Calu3 (cell line): ENCODE results near the gene LIPC. TPM values are rescaled to one million over a fixed set of nuclear protein-coding genes. Genes with fewer than 3 reads are reported as not detected.

Experiments
- BruUV-seq: library from RNA; stranded (reverse); fragments of 400-500 nt; replicated peaks from 2 replicates; lab custom pipeline; 2021; lab: Mats Ljungman, UMichigan
- CTCF ChIA-PET: fragments of 300-600 bp; sonication (Branson Sonifier 250); formaldehyde crosslinking; loops from one replicate; lab custom pipeline; 2022; ENCODE audit warnings: antibody characterized with exemption; lab: Charles Lee
- DNase-seq: peaks from one replicate; pipeline ENCODE4 v3.0.0; 2022
- H3K27ac Mint-ChIP-seq: one replicate; pipeline ENCODE4 v1.8.0; 2022; ENCODE audit warnings: mixed read lengths; ENCODE audit not compliant: unreplicated experiment
- H3K27me3 Mint-ChIP-seq: one replicate; pipeline ENCODE4 v1.8.0; 2022; ENCODE audit warnings: mixed read lengths; ENCODE audit not compliant: unreplicated experiment
- H3K36me3 Mint-ChIP-seq: one replicate; pipeline ENCODE4 v1.8.0; 2022; ENCODE audit warnings: mild to moderate bottlenecking, moderate library complexity, mixed read lengths; ENCODE audit not compliant: insufficient read depth, unreplicated experiment
- H3K4me1 Mint-ChIP-seq: one replicate; pipeline ENCODE4 v1.8.0; 2022; ENCODE audit warnings: mild to moderate bottlenecking, low read depth, mixed read lengths; ENCODE audit not compliant: unreplicated experiment
- H3K4me3 Mint-ChIP-seq: one replicate; pipeline ENCODE4 v1.8.0; 2022; ENCODE audit warnings: mild to moderate bottlenecking, low read depth, moderate library complexity, mixed read lengths; ENCODE audit not compliant: unreplicated experiment
- H3K9me3 Mint-ChIP-seq: one replicate; pipeline ENCODE4 v1.8.0; 2022; ENCODE audit warnings: low read depth, mixed read lengths; ENCODE audit not compliant: unreplicated experiment
- intact Hi-C: fragments of 100-400 bp; cut with micrococcal nuclease; formaldehyde crosslinking; loops from one replicate; pipeline ENCODE4 v1.10.0; 2022; ENCODE audit not compliant: unreplicated experiment
- total RNA-seq: library from RNA; stranded (reverse); gene quantifications from 2 replicates; pipeline ENCODE4 v1.2.3, GENCODE V29; 2022
- TF ChIP-seq, protein P1 (sequence below): fragments of 200-600 bp; IDR thresholded peaks from one replicate; pipeline ENCODE4 v1.8.0; 2022; ENCODE audit warnings: antibody characterized with exemption; ENCODE audit not compliant: unreplicated experiment

Gene LIPC
- total RNA-seq, 1 experiment from 2014 or later: not detected

- Mint-ChIP-seq H3K36me3 (peaks cover 26% of the 10 kb centered on the region), H3K4me3 (no peak overlapping the region), H3K27ac (no peak overlapping the region), H3K9me3 (no peaks in the 10 kb centered on the region), H3K4me1 (peaks cover 56% of the 10 kb centered on the region), H3K27me3 (no peaks in the 10 kb centered on the region)
- TF ChIP-seq, protein P1, sequence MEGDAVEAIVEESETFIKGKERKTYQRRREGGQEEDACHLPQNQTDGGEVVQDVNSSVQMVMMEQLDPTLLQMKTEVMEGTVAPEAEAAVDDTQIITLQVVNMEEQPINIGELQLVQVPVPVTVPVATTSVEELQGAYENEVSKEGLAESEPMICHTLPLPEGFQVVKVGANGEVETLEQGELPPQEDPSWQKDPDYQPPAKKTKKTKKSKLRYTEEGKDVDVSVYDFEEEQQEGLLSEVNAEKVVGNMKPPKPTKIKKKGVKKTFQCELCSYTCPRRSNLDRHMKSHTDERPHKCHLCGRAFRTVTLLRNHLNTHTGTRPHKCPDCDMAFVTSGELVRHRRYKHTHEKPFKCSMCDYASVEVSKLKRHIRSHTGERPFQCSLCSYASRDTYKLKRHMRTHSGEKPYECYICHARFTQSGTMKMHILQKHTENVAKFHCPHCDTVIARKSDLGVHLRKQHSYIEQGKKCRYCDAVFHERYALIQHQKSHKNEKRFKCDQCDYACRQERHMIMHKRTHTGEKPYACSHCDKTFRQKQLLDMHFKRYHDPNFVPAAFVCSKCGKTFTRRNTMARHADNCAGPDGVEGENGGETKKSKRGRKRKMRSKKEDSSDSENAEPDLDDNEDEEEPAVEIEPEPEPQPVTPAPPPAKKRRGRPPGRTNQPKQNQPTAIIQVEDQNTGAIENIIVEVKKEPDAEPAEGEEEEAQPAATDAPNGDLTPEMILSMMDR: no peak
- CTCF ChIA-PET: no interaction called here
- intact Hi-C loops: no loop called here
- BruUV-seq: no TSS peak
- DNase-seq: no peak
Measured at GRCh38 chr15:58477170-58477569, 45.4 kb downstream of the LIPC start.

GRCh38 chr15:58478035-58478434 is 46.2 kb downstream of the LIPC start:
- intact Hi-C loops: no loop called here
- no peak for DNase-seq
- CTCF ChIA-PET: interaction anchor here (0.7 kb wide), 1 partner anchor 42 kb away, joined by 3 read pairs; no protein-coding TSS in a partner anchor
- TF ChIP-seq, protein P1: no peak
- no TSS peak for BruUV-seq
- Mint-ChIP-seq H3K4me1 (peaks cover 50% of the 10 kb centered on the region), H3K9me3 (no peaks in the 10 kb centered on the region), H3K36me3 (peaks cover 21% of the 10 kb centered on the region), H3K27ac (no peak overlapping the region), H3K4me3 (no peak overlapping the region), H3K27me3 (no peaks in the 10 kb centered on the region)

DNA sequence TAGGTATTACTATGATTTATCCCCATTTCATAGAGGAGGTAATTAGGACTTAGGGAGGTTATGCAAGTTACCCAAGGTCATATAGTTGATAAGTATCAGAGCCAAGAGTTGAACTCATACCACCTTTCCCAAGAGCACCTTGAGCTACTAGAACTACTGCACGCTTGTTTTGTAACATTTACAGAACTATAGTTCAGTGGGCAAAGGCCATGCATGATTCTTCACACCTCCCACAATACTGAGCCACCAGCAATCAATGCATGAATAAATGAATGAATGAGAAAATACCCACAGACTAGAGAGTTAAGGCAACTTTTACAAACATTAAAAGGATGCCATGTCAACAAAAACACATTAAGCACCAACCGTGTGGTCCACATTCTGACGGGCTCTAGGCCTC is 46.8 kb downstream of the LIPC start:
- peaks cover 44% of the 10 kb centered on the region for H3K4me1 Mint-ChIP-seq
- DNase-seq: no peak
- H3K4me3 Mint-ChIP-seq: no peak overlapping the region
- H3K27me3 Mint-ChIP-seq: no peaks in the 10 kb centered on the region
- CTCF ChIA-PET: interaction anchor here (0.7 kb wide), 1 partner anchor 41 kb away, joined by 3 read pairs; no protein-coding TSS in a partner anchor
- no peaks in the 10 kb centered on the region for H3K9me3 Mint-ChIP-seq
- H3K27ac Mint-ChIP-seq: no peak overlapping the region
- BruUV-seq: no TSS peak
- intact Hi-C loops: no loop called here
- H3K36me3 Mint-ChIP-seq: peaks cover 15% of the 10 kb centered on the region
- TF ChIP-seq, protein P1: no peak

DNA sequence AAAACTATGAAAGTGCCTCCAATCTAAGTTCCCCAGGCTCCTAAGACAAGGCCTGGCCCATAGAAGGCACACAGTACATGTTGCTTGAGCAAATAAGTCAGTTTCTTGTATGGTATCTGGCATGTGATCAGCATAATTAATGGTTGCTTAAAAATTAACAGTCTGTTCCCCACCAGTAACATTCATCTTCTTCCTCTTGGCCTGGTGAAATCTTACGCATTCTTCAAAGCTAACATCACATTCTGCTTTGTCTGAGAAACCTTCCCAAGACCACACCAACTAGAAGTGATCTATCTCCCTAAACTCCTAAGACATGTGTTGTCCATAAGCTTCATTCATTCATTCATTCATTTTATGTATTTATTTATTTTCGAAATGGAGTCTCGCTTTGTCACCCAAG is 48.1 kb downstream of the LIPC start:
- intact Hi-C loops: no loop called here
- DNase-seq: no peak
- H3K27me3 Mint-ChIP-seq: no peaks in the 10 kb centered on the region
- H3K9me3 Mint-ChIP-seq: no peaks in the 10 kb centered on the region
- TF ChIP-seq, protein P1: no peak
- H3K27ac Mint-ChIP-seq: no peak overlapping the region
- H3K4me1 Mint-ChIP-seq: peaks cover 33% of the 10 kb centered on the region
- CTCF ChIA-PET: interaction anchor here (1.2 kb wide), 1 partner anchor 10 kb away, joined by 4 read pairs; no protein-coding TSS in a partner anchor
- H3K4me3 Mint-ChIP-seq: no peak overlapping the region
- no TSS peak for BruUV-seq
- peaks cover 7% of the 10 kb centered on the region for H3K36me3 Mint-ChIP-seq
